22Rv1 (cell line): ENCODE results near the gene ICE2.
"Not testable (repeated sequence)": the region's sequence is repeated elsewhere in the genome, so short reads cannot be mapped to it uniquely, and the experiment has no call there.

Experiments used
- H3K27ac ChIP-seq: fragments of 450-650 bp; 2 replicates; pipeline ENCODE4 v1.5.1; 2017
- ZFX ChIP-seq: fragments of 450-650 bp; IDR thresholded peaks from 2 replicates; pipeline ENCODE4 v1.6.1; 2017; ENCODE audit warnings: antibody characterized with exemption, borderline replicate concordance
- TF ChIP-seq, protein P1 (sequence below): fragments of 450-650 bp; IDR thresholded peaks from 2 replicates; pipeline ENCODE4 v1.5.1; 2017; ENCODE audit warnings: mild to moderate bottlenecking

Gene ICE2

DNA sequence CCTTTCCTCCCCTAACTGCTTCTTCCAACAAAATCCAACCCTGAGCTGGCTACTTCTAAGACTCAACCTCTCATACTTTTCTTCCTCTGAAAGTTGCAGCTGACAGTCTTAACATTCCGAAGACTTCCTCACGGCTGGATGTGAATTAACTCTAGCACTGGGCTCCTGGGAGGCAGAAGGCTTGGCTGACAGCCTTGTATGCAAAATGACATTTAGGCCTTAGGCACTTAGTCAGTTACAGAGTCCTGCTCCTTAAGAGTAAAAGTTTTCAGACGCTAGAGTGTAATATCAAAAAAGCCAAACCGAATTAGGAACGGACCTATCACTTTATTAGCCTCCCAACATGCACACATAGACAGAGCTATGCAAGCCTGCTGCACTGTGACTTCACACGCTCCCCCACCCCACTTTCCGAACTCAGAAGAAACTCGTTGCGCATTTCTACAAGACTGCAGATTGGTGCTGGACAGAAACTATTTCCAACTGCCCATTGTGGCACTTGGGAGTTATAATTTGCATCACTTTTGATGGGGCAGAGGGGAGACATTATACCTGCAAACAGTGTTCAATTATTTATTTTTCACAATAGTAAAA, 65.6 kb downstream of the ICE2 start:
- TF ChIP-seq, protein P1, sequence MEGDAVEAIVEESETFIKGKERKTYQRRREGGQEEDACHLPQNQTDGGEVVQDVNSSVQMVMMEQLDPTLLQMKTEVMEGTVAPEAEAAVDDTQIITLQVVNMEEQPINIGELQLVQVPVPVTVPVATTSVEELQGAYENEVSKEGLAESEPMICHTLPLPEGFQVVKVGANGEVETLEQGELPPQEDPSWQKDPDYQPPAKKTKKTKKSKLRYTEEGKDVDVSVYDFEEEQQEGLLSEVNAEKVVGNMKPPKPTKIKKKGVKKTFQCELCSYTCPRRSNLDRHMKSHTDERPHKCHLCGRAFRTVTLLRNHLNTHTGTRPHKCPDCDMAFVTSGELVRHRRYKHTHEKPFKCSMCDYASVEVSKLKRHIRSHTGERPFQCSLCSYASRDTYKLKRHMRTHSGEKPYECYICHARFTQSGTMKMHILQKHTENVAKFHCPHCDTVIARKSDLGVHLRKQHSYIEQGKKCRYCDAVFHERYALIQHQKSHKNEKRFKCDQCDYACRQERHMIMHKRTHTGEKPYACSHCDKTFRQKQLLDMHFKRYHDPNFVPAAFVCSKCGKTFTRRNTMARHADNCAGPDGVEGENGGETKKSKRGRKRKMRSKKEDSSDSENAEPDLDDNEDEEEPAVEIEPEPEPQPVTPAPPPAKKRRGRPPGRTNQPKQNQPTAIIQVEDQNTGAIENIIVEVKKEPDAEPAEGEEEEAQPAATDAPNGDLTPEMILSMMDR = no peak
- no peak for TF ChIP-seq ZFX
- H3K27ac ChIP-seq = no peak overlapping the region

DNA sequence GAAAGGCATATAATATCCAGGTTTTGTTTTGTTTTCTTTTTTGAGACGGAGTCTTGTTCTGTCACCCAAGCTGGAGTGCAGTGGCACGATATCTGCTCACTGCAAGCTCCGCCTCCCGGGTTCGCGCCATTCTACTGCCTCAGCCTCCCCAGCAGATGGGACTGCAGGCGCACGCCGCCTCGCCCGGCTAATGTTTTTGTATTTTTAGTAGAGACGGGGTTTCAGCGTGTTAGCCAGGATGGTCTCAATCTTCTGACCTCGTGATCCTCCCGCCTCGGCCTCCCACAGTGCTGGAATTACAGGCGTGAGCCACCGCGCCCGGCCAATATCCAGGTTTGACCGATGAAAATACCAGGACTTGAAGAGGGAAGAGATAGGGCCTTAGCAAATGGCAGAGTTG, 66.1 kb downstream of the ICE2 start:
- H3K27ac ChIP-seq = not testable (repeated sequence)

DNA sequence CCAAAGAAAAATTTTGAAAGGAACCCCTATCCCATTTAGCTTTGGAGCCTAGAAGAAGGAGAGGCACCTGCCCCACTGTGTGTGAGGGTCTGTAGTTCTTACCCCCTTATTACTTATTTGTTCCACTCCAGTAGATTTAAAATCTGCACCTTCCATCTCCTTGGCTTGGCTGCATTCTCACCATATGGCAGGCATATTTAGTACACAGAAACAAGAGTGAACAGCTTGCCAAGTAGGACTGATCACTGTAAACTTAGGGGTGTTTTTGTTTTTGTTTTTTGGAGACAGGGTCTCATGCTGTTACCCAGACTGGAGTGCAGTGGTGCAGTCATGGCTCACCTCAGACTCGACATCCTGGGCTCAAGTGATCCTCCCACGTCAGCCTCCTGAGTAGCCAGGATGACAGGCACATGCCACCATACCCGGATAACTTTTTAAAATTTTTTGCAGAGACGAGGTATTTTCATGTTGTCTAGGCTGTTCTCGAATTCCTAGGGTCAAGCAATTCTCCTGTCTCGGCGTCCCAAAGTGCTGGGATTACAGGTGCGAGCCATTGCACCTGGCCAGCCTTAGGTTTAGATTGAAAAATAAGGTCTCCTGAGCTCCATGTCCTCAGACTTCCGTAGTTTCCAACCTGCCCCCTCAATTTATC, 67.0 kb downstream of the ICE2 start:
- H3K27ac ChIP-seq = no peak overlapping the region
- TF ChIP-seq ZFX = no peak
- TF ChIP-seq, protein P1 = no peak

DNA sequence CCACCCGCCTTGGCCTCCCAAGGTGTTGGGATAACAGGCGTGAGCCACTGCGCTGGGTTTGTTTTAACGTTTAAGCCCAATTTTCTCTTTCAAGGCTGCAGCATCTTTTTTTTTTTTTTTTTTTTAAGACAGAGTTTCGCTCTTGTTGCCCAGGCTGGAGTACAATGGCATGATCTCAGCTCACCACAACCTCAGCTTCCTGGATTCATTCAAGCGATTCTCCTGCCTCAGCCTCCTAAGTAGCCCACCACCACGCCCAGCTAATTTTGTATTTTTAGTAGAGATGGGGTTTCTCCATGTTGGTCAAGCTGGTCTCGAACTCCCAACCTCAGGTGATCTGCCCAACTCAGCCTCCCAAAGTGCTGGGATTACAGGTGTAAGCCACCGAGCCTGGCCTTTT, 68.6 kb downstream of the ICE2 start:
- not testable (repeated sequence) for H3K27ac ChIP-seq

DNA sequence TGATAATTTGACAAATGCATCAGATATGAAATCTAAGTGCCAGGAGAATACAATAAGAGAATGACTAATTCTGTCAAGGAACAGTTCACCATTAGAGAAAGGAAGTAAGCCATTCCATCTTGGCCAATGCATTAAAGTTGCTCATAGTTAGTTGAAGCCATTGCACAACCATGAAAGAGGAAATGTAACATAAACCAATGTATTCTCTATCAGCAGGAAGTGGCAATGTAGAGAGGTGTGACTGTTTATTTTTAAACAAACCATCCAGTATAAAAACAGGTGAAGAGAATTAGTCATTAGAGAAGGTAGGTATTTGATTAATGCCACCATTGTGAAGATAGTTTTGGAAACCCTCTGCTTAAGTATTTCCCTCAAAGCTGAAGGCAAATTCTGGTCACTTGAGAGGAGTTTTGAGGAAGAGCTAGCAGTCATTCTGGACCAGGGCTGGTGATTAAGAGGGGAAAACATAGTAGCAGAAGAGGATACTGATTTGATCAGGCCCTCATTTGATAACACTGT, 70.4 kb downstream of the ICE2 start:
- 0 out of 2 replicates have a peak overlapping the region, but pooled peaks have one; percentile 30 for H3K27ac ChIP-seq

DNA sequence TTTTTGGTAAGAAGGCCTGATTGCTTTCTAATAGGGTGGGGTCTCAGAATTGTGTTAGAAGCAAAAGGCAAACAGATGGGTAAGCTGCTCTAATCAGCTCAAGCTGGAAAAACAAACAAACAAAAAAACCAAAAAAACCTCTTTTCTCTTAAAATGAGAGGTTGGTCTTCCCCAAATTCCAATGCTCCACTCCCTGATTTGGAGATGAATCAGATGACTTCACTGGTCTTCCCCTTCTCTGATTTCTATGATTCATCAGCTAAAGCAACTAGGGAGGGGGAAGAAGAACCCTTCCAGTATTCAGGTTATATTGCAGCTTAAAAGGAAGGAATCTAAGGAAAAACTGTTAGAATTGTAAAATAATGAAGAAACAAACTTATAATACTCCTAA, 71.5 kb downstream of the ICE2 start:
- no peak overlapping the region for H3K27ac ChIP-seq
- TF ChIP-seq, protein P1 = no peak
- no peak for TF ChIP-seq ZFX

More for the DNA sequence above, 70.4 kb downstream of the ICE2 start:
- no peak for TF ChIP-seq ZFX
- TF ChIP-seq, protein P1 = no peak

DNA sequence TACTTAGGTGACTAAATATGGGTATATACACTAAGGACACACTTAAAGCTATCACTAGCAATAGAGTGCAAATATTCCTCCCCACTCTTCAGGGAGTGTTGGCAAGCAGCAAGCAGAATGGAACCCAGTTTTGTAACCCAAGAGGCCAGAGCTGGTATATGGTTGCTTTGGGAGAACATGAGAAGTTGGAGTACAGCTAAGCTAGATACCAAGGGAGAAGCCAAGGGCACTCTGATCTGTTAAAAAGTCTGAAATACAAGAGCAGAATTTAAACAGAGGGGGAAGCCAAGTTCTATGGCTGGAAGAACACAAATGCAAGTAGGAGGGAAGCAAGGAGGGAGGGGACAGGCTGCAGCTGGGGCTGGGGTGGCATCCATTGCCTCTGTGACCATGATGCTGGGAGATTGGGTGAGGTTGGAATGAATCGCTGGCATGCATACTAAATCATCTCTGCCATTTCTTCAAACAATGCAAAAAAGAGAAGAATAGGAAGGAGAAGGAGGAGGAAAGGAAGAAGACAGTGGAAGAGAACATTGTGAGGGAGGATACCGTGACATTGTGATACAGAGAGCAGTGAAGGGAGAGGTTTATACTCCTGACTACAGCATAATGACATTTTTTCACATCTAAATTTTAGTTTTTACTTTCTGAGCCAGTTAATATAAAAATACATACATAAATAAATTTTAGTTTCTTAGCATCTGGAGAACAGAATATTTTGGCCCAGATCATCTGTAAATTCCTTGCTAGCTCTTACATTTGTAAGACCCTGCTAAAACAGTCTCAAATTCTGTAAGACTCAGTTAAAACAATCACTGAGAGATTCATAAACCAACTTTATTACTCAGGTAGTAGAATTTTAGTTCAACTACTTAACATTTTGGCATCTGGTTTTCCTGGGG, 72.2 kb downstream of the ICE2 start:
- no peak overlapping the region for H3K27ac ChIP-seq
- TF ChIP-seq, protein P1 = no peak
- TF ChIP-seq ZFX = no peak

DNA sequence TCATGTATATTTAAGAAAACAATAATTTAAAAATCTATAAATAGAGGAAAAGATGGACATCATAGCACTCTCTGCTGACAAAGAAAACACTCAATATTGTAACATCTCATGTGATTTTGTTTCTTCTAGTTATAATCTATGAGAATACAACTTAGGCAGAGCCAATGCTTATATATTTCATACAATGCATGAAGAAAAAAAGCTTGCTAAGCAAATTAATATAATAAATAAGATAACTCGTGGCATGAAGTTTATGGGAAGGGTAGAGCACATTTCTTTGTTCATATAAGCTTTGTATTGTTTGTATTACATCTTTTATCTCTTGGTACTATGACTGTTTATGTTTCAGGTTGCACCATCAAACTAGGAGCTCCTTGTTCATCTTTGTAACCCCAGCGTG, 73.5 kb downstream of the ICE2 start:
- H3K27ac ChIP-seq = no peak overlapping the region
- no peak for TF ChIP-seq ZFX

DNA sequence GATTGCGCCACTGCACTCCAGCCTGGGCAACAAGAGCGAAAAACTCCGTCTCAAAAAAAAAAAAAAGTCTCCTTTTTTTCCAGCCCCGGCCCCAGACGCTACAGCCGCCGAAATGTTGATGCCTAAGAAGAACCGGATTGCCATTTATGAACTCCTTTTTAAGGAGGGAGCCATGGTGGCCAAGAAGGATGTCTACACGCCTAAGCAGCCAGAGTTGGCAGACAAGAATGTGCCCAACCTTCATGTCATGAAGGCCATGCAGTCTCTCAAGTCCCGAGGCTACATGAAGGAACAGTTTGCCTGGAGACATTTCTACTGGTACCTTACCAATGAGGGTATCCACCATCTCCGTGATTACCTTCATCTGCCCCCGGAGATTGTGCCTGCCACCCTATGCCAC, 74.6 kb downstream of the ICE2 start:
- H3K27ac ChIP-seq = not testable (repeated sequence)
